Smooth muscle cell (in vitro differentiated cells): Measurements from ENCODE around the gene NDUFB5. TPM values are rescaled to one million over a fixed set of nuclear protein-coding genes. Genes with fewer than 3 reads are reported as not detected.

Experiments
- DNase-seq: peaks from one replicate; lab custom pipeline; 2025; ENCODE audit not compliant: unreplicated experiment; lab: John Stamatoyannopoulos, UW
- H2AFZ ChIP-seq: fragments of 200-600 bp; sonication (generic); 2 replicates; pipeline ENCODE4 v1.6.0; 2016; ENCODE audit warnings: antibody characterized with exemption, low read depth, mild to moderate bottlenecking
- H3F3A ChIP-seq: fragments of 200-600 bp; sonication (generic); 2 replicates; pipeline ENCODE4 v1.6.0; 2017; ENCODE audit warnings: antibody characterized with exemption, low read depth
- H3K27ac ChIP-seq: fragments of 200-600 bp; sonication (generic); 2 replicates; pipeline ENCODE4 v1.5.1; 2016; ENCODE audit warnings: low read depth, mild to moderate bottlenecking
- H3K27me3 ChIP-seq: fragments of 200-600 bp; sonication (generic); 2 replicates; pipeline ENCODE4 v1.6.1; 2016; ENCODE audit warnings: low read depth, mild to moderate bottlenecking
- H3K36me3 ChIP-seq: fragments of 200-600 bp; sonication (generic); 2 replicates; pipeline ENCODE4 v1.5.1; 2016; ENCODE audit warnings: low read depth
- H3K4me1 ChIP-seq: fragments of 200-600 bp; sonication (generic); 2 replicates; pipeline ENCODE4 v1.5.1; 2016; ENCODE audit warnings: low read depth
- H3K4me2 ChIP-seq: fragments of 200-600 bp; sonication (generic); 2 replicates; pipeline ENCODE4 v1.6.0; 2016; ENCODE audit warnings: mild to moderate bottlenecking
- H3K4me3 ChIP-seq: fragments of 200-600 bp; sonication (generic); 2 replicates; pipeline ENCODE4 v1.5.1; 2016; ENCODE audit warnings: mild to moderate bottlenecking
- H3K79me2 ChIP-seq: fragments of 200-600 bp; sonication (generic); 2 replicates; pipeline ENCODE4 v1.6.0; 2016; ENCODE audit warnings: low read depth, mild to moderate bottlenecking
- H3K9ac ChIP-seq: fragments of 200-600 bp; sonication (generic); 2 replicates; pipeline ENCODE4 v1.6.0; 2016; ENCODE audit warnings: low read depth
- H3K9me3 ChIP-seq: fragments of 200-600 bp; sonication (generic); replicated peaks from 2 replicates; pipeline ENCODE4 v1.5.1; 2016; ENCODE audit warnings: low read depth
- H4K20me1 ChIP-seq: fragments of 200-600 bp; sonication (generic); 2 replicates; pipeline ENCODE4 v1.6.0; 2016; ENCODE audit warnings: low read depth
- WGBS: methylation state at CpG from one replicate; pipeline ENCODE4 v1.1.7; 2016; ENCODE audit warnings: low lambda C conversion rate; 5-methylcytosine and 5-hydroxymethylcytosine counted together
- polyA plus RNA-seq: library from polyadenylated mRNA; unstranded; fragments of >200 nt; fragmentation: Nextera tagmentation; extraction: Ambion mirVana; gene quantifications from 2 replicates; pipeline ENCODE4 v1.2.1, GENCODE V29; 2016
- total RNA-seq: library from RNA; depleted of rRNA; stranded (reverse); fragments of >200 nt; gene quantifications from 2 replicates; pipeline ENCODE4 v1.2.3, GENCODE V29; 2014
- TF ChIP-seq, protein P1 (sequence below): fragments of 200-600 bp; sonication (generic); IDR thresholded peaks from 2 replicates; pipeline ENCODE4 v1.5.1; 2017; ENCODE audit warnings: borderline replicate concordance, mild to moderate bottlenecking, antibody characterized with exemption; ENCODE audit not compliant: insufficient read depth, poor library complexity, severe bottlenecking

Gene NDUFB5
- total and polyA plus RNA-seq, 2 experiments from 2014 or later = 115 to 171 TPM

DNA sequence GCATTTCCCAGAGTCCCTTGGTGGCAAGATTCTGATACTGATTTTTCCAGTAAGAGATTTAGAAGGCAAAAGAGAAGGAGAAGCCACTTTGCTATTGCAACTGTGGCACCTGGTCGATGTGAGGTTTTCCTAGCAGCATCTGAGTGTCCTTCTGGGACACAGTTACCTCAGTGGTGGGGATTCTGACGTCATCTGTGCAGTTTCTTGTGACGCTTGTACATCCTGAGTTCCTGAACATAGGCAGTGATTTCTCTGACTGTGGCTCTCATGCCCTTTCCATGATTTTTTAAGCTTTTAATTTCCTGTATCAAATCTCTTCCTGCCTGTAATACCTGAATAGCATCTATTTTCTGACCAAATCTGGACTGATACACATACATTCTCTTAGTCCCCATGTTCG, 57.2 kb downstream of the NDUFB5 start:
- H3K27ac ChIP-seq = no peak overlapping the region
- H3K79me2 ChIP-seq = peaks cover 14% of the 10 kb centered on the region
- DNase-seq = no peak
- H4K20me1 ChIP-seq = peaks cover 13% of the 10 kb centered on the region
- H3K27me3 ChIP-seq = no peaks in the 10 kb centered on the region
- H3K36me3 ChIP-seq = no peaks in the 10 kb centered on the region
- no peak overlapping the region for H2AFZ ChIP-seq
- H3K4me3 ChIP-seq = no peak overlapping the region
- H3K9ac ChIP-seq = no peak overlapping the region
- H3K4me2 ChIP-seq = no peak overlapping the region
- 94% methylated on average over 4 of the region's 4 CpGs for WGBS
- peaks cover 5% of the 10 kb centered on the region for H3K4me1 ChIP-seq
- TF ChIP-seq, protein P1, sequence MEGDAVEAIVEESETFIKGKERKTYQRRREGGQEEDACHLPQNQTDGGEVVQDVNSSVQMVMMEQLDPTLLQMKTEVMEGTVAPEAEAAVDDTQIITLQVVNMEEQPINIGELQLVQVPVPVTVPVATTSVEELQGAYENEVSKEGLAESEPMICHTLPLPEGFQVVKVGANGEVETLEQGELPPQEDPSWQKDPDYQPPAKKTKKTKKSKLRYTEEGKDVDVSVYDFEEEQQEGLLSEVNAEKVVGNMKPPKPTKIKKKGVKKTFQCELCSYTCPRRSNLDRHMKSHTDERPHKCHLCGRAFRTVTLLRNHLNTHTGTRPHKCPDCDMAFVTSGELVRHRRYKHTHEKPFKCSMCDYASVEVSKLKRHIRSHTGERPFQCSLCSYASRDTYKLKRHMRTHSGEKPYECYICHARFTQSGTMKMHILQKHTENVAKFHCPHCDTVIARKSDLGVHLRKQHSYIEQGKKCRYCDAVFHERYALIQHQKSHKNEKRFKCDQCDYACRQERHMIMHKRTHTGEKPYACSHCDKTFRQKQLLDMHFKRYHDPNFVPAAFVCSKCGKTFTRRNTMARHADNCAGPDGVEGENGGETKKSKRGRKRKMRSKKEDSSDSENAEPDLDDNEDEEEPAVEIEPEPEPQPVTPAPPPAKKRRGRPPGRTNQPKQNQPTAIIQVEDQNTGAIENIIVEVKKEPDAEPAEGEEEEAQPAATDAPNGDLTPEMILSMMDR = no peak
- H3K9me3 ChIP-seq = no peaks in the 10 kb centered on the region
- no peaks in the 10 kb centered on the region for H3F3A ChIP-seq

GRCh38 chr3:179663093-179663492, 58.5 kb downstream of the NDUFB5 start:
- Histone ChIP-seq H3K4me3 (no peak overlapping the region), H3K9ac (no peak overlapping the region), H3F3A (no peaks in the 10 kb centered on the region), H3K27ac (no peak overlapping the region), H3K27me3 (no peaks in the 10 kb centered on the region), H4K20me1 (peaks cover 13% of the 10 kb centered on the region), H3K36me3 (no peaks in the 10 kb centered on the region), H3K4me2 (no peak overlapping the region), H3K79me2 (peaks cover 9% of the 10 kb centered on the region), H3K9me3 (no peaks in the 10 kb centered on the region), H2AFZ (no peak overlapping the region), H3K4me1 (peaks cover 5% of the 10 kb centered on the region)
- DNase-seq = no peak
- WGBS = 100% methylated on average over 1 of the region's 1 CpG
- TF ChIP-seq, protein P1 = no peak

DNA sequence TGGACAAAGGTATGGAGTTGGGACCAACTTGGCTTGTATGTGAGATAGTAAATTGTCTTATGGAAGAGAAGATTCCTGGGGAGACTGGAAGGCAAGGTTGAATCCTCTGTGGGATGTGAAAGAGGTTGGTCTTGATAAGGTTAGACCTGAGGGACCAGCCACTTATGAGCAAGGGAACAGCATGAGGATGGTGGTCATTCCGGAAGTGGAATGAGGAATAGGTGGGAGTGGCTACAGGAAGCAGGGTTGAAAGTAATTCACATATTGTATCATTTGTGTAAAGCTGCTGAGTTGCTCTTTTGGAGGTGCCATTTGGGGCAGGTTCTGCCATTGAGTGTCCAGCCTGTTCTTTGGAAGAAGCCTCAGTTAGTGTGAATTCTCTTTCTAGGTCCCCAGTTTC, 61.4 kb downstream of the NDUFB5 start:
- Histone ChIP-seq H3K9me3 (no peaks in the 10 kb centered on the region), H3K79me2 (peaks cover 12% of the 10 kb centered on the region), H3K4me1 (peaks cover 5% of the 10 kb centered on the region), H3F3A (no peaks in the 10 kb centered on the region), H3K4me3 (no peak overlapping the region), H3K4me2 (no peak overlapping the region), H2AFZ (no peak overlapping the region), H3K27ac (no peak overlapping the region), H4K20me1 (peaks cover 13% of the 10 kb centered on the region), H3K27me3 (no peaks in the 10 kb centered on the region), H3K36me3 (no peaks in the 10 kb centered on the region), H3K9ac (no peak overlapping the region)
- no peak for DNase-seq
- 82% methylated on average over 1 of the region's 1 CpG for WGBS
- TF ChIP-seq, protein P1 = no peak

DNA sequence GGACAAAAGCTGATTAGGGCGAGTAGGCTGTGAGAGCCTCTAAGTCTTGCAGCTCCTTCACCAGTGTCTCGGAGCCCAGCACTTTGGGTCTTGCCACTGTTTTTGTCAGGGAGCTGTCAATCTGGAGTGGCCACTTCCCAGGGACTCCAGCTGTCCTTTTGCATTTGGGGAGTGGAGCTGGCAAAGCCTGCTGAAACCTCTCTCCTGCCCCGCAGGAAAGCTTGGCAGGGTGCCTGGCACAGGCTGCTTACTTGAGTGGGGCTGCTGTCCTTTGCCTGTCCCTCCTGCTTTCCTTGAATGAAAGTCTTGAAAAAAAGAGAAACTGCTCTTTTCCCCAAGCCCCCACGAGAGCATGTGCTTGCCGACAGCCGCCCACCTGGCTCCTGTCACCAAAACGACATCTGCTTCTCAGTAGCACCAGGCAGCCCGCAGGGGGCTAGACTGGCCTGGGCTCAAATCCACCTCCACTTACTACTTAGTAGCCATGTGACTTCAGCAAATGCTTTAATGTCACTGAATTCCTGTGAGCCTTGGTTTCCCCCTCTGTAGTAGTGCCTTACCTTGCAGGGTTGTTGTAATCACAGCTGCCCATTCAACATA, 61.9 kb downstream of the NDUFB5 start:
- no peaks in the 10 kb centered on the region for H3F3A ChIP-seq
- no peaks in the 10 kb centered on the region for H3K9me3 ChIP-seq
- WGBS = 71% methylated on average over 8 of the region's 8 CpGs
- H3K27me3 ChIP-seq = no peaks in the 10 kb centered on the region
- no peak overlapping the region for H3K4me3 ChIP-seq
- H2AFZ ChIP-seq = no peak overlapping the region
- H3K9ac ChIP-seq = no peak overlapping the region
- DNase-seq = no peak
- H3K4me2 ChIP-seq = no peak overlapping the region
- no peaks in the 10 kb centered on the region for H3K36me3 ChIP-seq
- no peak overlapping the region for H3K27ac ChIP-seq
- TF ChIP-seq, protein P1 = no peak
- H4K20me1 ChIP-seq = peaks cover 13% of the 10 kb centered on the region
- H3K79me2 ChIP-seq = peaks cover 17% of the 10 kb centered on the region
- H3K4me1 ChIP-seq = peaks cover 5% of the 10 kb centered on the region
